Mesothelial cell of epicardium (in vitro differentiated cells): ENCODE measurements around the gene MAGI2. TPM values are rescaled to one million over a fixed set of nuclear protein-coding genes. Genes with fewer than 3 reads are reported as not detected.

Experiments
- DNase-seq, 2 experiments: peaks; one replicate each; pipeline ENCODE4 v3.0.0; 2021; ENCODE audit warnings: low spot score in 2 of 2; ENCODE audit not compliant: unreplicated experiment in 2 of 2
- H3K27ac Mint-ChIP-seq: 2 replicates; pipeline ENCODE4 v1.8.0; 2021; ENCODE audit warnings: mixed read lengths
- H3K27me3 Mint-ChIP-seq: 2 replicates; pipeline ENCODE4 v1.8.0; 2021; ENCODE audit warnings: low read depth, mixed read lengths
- H3K36me3 Mint-ChIP-seq: 2 replicates; pipeline ENCODE4 v1.8.0; 2021; ENCODE audit warnings: mixed read lengths
- H3K4me1 Mint-ChIP-seq: 2 replicates; pipeline ENCODE4 v1.8.0; 2021; ENCODE audit warnings: mixed read lengths
- H3K4me3 Mint-ChIP-seq: 2 replicates; pipeline ENCODE4 v1.8.0; 2021; ENCODE audit warnings: mild to moderate bottlenecking, moderate library complexity, mixed read lengths
- H3K9me3 Mint-ChIP-seq: 2 replicates; pipeline ENCODE4 v1.8.0; 2021; ENCODE audit warnings: mixed read lengths
- total RNA-seq: library from RNA; stranded (reverse); gene quantifications from 3 replicates; pipeline ENCODE4 v1.2.1, GENCODE V29; 2021
- TF ChIP-seq, protein P1 (sequence below): fragments of 200-600 bp; sonication (generic); IDR thresholded peaks from one replicate; pipeline ENCODE4 v1.5.0; 2021; ENCODE audit warnings: antibody characterized with exemption; ENCODE audit not compliant: unreplicated experiment

MAGI2 gene
- total RNA-seq, 1 donor from 2014 or later: 38.4 TPM

- Mint-ChIP-seq H3K4me1 (peaks cover 4% of the 10 kb centered on the region), H3K9me3 (peaks cover under 1% of the 10 kb centered on the region), H3K27ac (no peak overlapping the region), H3K27me3 (no peaks in the 10 kb centered on the region), H3K36me3 (no peaks in the 10 kb centered on the region), H3K4me3 (no peak overlapping the region)
- DNase-seq: no peak
- TF ChIP-seq, protein P1, sequence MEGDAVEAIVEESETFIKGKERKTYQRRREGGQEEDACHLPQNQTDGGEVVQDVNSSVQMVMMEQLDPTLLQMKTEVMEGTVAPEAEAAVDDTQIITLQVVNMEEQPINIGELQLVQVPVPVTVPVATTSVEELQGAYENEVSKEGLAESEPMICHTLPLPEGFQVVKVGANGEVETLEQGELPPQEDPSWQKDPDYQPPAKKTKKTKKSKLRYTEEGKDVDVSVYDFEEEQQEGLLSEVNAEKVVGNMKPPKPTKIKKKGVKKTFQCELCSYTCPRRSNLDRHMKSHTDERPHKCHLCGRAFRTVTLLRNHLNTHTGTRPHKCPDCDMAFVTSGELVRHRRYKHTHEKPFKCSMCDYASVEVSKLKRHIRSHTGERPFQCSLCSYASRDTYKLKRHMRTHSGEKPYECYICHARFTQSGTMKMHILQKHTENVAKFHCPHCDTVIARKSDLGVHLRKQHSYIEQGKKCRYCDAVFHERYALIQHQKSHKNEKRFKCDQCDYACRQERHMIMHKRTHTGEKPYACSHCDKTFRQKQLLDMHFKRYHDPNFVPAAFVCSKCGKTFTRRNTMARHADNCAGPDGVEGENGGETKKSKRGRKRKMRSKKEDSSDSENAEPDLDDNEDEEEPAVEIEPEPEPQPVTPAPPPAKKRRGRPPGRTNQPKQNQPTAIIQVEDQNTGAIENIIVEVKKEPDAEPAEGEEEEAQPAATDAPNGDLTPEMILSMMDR: no peak
Observed at GRCh38 chr7:79296553-79297320, 156.7 kb downstream of the MAGI2 start.

DNA sequence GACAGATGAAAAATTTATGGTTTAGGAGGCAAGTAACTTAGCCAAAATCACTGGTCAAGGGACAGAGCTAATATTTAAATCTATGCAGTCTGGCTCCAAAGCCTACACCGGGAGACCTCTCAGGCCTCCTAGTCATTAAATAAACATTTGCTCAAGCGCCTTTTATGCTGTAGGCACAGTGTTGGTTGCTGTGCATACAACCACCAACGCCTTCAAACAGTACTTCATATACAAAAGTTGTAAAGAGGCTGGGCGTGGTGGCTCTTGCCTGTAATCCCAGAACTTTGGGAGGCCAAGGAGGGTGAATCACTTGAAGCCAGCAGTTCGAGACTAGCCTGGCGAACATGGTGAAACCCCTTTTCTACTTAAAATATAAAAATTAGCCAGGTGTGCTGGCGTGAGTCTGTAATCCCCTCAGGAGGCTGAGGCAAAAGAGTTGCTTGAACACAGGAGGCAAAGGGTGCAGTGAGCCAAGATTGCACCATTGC lies 159.8 kb downstream of the MAGI2 start:
- H3K36me3 Mint-ChIP-seq: no peaks in the 10 kb centered on the region
- H3K27ac Mint-ChIP-seq: no peak overlapping the region
- DNase-seq: no peak
- H3K9me3 Mint-ChIP-seq: no peaks in the 10 kb centered on the region
- no peaks in the 10 kb centered on the region for H3K27me3 Mint-ChIP-seq
- peaks cover 4% of the 10 kb centered on the region for H3K4me1 Mint-ChIP-seq
- no peak overlapping the region for H3K4me3 Mint-ChIP-seq
- TF ChIP-seq, protein P1: no peak

DNA sequence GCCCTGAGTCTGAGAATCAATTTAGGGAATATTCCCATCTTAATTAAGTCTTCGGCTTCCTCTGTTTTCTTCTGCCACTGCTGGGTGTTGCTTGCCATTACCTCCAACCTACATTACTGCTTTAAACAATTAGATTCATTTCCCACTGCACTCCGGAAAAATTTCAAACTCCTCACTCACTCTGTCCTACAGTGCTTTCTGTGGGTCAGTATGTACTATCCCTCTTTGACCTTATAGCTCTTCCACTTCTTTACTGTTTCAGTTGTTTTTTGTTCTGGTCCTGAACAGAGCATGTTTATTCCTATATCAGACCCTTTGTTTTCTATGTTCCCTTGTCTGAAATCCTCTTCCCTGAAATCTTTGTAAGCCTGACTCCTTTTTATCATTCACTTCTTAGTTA lies 160.6 kb downstream of the MAGI2 start:
- H3K4me1 Mint-ChIP-seq: peaks cover 4% of the 10 kb centered on the region
- TF ChIP-seq, protein P1: no peak
- no peaks in the 10 kb centered on the region for H3K36me3 Mint-ChIP-seq
- no peak overlapping the region for H3K4me3 Mint-ChIP-seq
- no peak for DNase-seq
- no peaks in the 10 kb centered on the region for H3K27me3 Mint-ChIP-seq
- no peak overlapping the region for H3K27ac Mint-ChIP-seq
- H3K9me3 Mint-ChIP-seq: no peaks in the 10 kb centered on the region

GRCh38 chr7:79291498-79291865 lies 162.0 kb downstream of the MAGI2 start:
- TF ChIP-seq, protein P1: no peak
- no peaks in the 10 kb centered on the region for H3K27me3 Mint-ChIP-seq

GRCh38 chr7:79290841-79291497 lies 162.5 kb downstream of the MAGI2 start:
- no peaks in the 10 kb centered on the region for H3K36me3 Mint-ChIP-seq
- TF ChIP-seq, protein P1: no peak
- H3K9me3 Mint-ChIP-seq: no peaks in the 10 kb centered on the region
- no peaks in the 10 kb centered on the region for H3K27me3 Mint-ChIP-seq
- DNase-seq: no peak
- H3K4me3 Mint-ChIP-seq: no peak overlapping the region
- H3K4me1 Mint-ChIP-seq: peaks cover 12% of the 10 kb centered on the region
- no peak overlapping the region for H3K27ac Mint-ChIP-seq

More at GRCh38 chr7:79291498-79291865, 162.0 kb downstream of the MAGI2 start:
- H3K9me3 Mint-ChIP-seq: no peaks in the 10 kb centered on the region
- H3K4me1 Mint-ChIP-seq: peaks cover 7% of the 10 kb centered on the region
- no peak for DNase-seq
- H3K4me3 Mint-ChIP-seq: no peak overlapping the region
- H3K27ac Mint-ChIP-seq: no peak overlapping the region
- no peaks in the 10 kb centered on the region for H3K36me3 Mint-ChIP-seq
